ENCODE measurements around the gene APOO. TPM values are rescaled to one million over a fixed set of nuclear protein-coding genes. Genes with fewer than 3 reads are reported as not detected.
"Not testable (repeated sequence)": the region's sequence is repeated elsewhere in the genome, so short reads cannot be mapped to it uniquely, and the experiment has no call there.

APOO gene
- total RNA-seq, 2 experiments from 2014 or later = 25.1 to 26.3 TPM

DNA sequence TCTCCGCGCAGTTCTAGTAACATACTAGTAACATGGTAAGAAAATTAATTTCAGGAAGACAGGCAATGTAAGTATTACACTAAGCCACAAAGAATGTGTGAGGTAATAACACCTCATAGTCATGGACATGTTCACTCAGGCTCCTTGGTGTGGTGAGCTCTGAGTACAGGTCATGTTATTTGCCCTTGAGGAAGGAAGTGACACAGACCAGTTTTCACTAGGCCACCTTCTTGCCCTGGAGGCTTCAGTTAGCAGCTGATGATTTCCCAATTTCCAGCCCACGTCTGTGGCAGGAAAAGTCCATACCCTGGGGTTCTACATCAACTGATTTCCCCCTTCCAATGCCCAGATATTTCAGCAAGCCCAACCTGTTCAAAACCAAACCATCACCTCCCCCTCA is 6.7 kb downstream of the APOO start:
- H3K27ac Mint-ChIP-seq = no peak overlapping the region
- no peaks in the 10 kb centered on the region for H3K9me3 Mint-ChIP-seq
- DNase-seq = no peak
- no peaks in the 10 kb centered on the region for H3K36me3 Mint-ChIP-seq (ENCODE audit: low read depth)
- peaks cover 24% of the 10 kb centered on the region for H3K4me1 Mint-ChIP-seq
- POLR2A ChIA-PET = interaction anchor here (1.1 to 3.0 kb wide), 3 partner anchors 117 to 158 kb away, joined by 3 to 44 read pairs (median 5); partner anchors contain the start of genes ACOT9 and SAT1
- no peak overlapping the region for H3K4me3 Mint-ChIP-seq
- CTCF ChIA-PET = interaction anchor here (0.8 to 3.7 kb wide), 12 partner anchors 81 to 218 kb away, joined by 3 to 80 read pairs (median 10); partner anchors contain the start of genes ACOT9, EIF2S3, KLHL15 and SAT1
- no peaks in the 10 kb centered on the region for H3K27me3 Mint-ChIP-seq

DNA sequence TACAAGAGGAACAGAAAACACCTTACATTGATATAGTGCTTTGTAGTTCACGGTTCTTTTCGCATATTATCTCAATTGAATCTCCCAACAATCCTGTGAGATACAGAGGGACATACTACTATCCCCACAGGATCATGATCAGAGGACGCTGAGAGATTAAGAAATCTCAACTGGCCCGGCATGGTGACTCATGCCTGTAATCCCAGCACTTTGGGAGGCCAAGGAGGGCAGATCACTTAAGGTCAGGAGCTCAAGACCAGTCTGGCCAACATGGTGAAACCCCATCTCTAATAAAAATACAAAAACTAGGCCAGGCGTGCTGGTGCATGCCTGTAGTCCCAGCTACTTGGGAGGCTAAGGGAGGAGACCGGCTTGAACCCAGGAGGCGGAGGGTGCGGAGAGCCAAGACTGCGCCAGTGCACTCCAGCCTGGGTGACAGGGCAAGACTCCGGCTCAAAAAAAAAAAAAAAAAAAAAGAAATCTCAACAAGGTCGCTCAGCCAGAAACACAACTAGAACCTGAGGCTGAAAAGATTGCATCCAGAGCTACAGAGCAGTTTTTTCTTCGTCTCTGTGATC is 7.4 kb downstream of the APOO start:
- no peak overlapping the region for H3K4me3 Mint-ChIP-seq
- POLR2A ChIA-PET = interaction anchor here (1.1 to 3.0 kb wide), 2 partner anchors 117 to 157 kb away, joined by 3 to 44 read pairs; partner anchors contain the start of genes ACOT9 and SAT1

GRCh38 chrX:23898412-23898959 is 9.3 kb downstream of the APOO start:
- Mint-ChIP-seq H3K36me3 (ENCODE audit: low read depth) (peaks cover 2% of the 10 kb centered on the region), H3K4me1 (peaks cover 20% of the 10 kb centered on the region), H3K4me3 (no peak overlapping the region), H3K9me3 (no peaks in the 10 kb centered on the region), H3K27ac (no peak overlapping the region), H3K27me3 (no peaks in the 10 kb centered on the region)
- ChIA-PET CTCF (no interaction called here), POLR2A (no interaction called here)
- no peak for DNase-seq

More for the DNA sequence above, 7.4 kb downstream of the APOO start:
- DNase-seq = no peak
- CTCF ChIA-PET = interaction anchor here (1.2 to 3.7 kb wide), 4 partner anchors 112 to 207 kb away, joined by 3 to 80 read pairs (median 52); partner anchors contain the start of genes EIF2S3 and SAT1
- peaks cover under 1% of the 10 kb centered on the region for H3K36me3 Mint-ChIP-seq (ENCODE audit: low read depth)
- peaks cover 22% of the 10 kb centered on the region for H3K4me1 Mint-ChIP-seq
- no peaks in the 10 kb centered on the region for H3K27me3 Mint-ChIP-seq
- no peak overlapping the region for H3K27ac Mint-ChIP-seq
- H3K9me3 Mint-ChIP-seq = no peaks in the 10 kb centered on the region

- no peaks in the 10 kb centered on the region for H3K27me3 Mint-ChIP-seq
- POLR2A ChIA-PET = interaction anchor here (0.7 kb wide), 1 partner anchor 114 kb away, joined by 3 read pairs; the partner anchor contains the start of gene SAT1
- peaks cover 20% of the 10 kb centered on the region for H3K4me1 Mint-ChIP-seq
- no peak overlapping the region for H3K4me3 Mint-ChIP-seq
- peaks cover 2% of the 10 kb centered on the region for H3K36me3 Mint-ChIP-seq (ENCODE audit: low read depth)
- H3K27ac Mint-ChIP-seq = no peak overlapping the region
- H3K9me3 Mint-ChIP-seq = no peaks in the 10 kb centered on the region
- no peak for DNase-seq
- CTCF ChIA-PET = interaction anchor here (0.8 kb wide), 1 partner anchor 126 kb away, joined by 3 read pairs; no protein-coding TSS in a partner anchor
Observed at GRCh38 chrX:23896981-23897380, 10.8 kb downstream of the APOO start.

- not testable (repeated sequence) for DNase-seq; H3K27ac Mint-ChIP-seq; H3K4me3 Mint-ChIP-seq; H3K27me3 Mint-ChIP-seq; H3K9me3 Mint-ChIP-seq; H3K36me3 Mint-ChIP-seq (ENCODE audit: low read depth)
- H3K4me1 Mint-ChIP-seq = peaks cover 20% of the 10 kb centered on the region
- ChIA-PET CTCF (interaction anchor here (0.6 to 0.8 kb wide), 2 partner anchors 114 to 126 kb away, joined by 3 to 4 read pairs; no protein-coding TSS in a partner anchor), POLR2A (interaction anchor here (0.7 kb wide), 1 partner anchor 114 kb away, joined by 3 read pairs; the partner anchor contains the start of gene SAT1)
Observed at GRCh38 chrX:23896539-23896938, 11.2 kb downstream of the APOO start.

DNA sequence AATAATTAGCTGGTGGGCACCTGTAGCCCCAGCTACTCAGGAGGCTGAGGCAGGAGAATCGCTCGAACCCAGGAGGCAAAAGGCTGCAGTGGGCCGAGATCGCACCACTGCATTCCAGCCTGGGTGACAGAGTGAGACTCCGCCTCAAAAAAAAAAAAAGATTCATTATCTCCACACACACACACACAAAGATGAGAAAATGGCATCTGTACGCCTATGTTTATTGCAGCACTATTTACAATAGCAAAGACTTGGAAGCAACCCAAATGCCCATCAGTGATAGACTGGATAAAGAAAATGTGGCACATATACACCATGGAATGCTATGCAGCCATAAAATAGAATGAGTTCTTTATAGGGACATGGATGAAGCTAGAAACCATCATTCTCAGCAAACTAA is 12.7 kb downstream of the APOO start:
- H3K27me3 Mint-ChIP-seq; H3K36me3 Mint-ChIP-seq (ENCODE audit: low read depth); DNase-seq; H3K27ac Mint-ChIP-seq; H3K4me3 Mint-ChIP-seq; CTCF ChIA-PET; POLR2A ChIA-PET; H3K9me3 Mint-ChIP-seq: not testable (repeated sequence)
- H3K4me1 Mint-ChIP-seq = peaks cover 17% of the 10 kb centered on the region

DNA sequence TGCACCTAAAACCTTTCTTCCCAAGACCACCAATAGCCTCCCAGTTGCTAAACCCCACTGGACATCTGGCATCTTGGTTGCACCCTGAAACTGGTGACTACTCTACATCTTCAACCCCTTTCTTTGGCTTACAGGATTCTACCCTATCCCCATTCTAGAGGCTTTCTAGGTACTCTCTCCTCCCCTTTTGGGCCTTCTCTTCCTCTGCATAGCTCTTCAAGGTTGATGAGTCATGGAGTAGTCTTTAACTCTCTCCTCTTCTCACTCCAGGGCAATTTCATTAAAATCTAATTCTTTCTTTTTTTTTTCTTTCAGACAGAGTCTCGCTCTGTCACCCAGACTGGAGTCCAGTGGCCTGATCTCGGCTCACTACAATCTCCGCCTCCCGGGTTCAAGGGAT is 16.8 kb downstream of the APOO start:
- Mint-ChIP-seq H3K9me3 (no peaks in the 10 kb centered on the region), H3K4me3 (no peak overlapping the region), H3K27me3 (no peaks in the 10 kb centered on the region), H3K36me3 (ENCODE audit: low read depth) (peaks cover 2% of the 10 kb centered on the region), H3K27ac (no peak overlapping the region), H3K4me1 (peaks cover 3% of the 10 kb centered on the region)
- ChIA-PET CTCF (no interaction called here), POLR2A (no interaction called here)
- no peak for DNase-seq

- POLR2A ChIA-PET = no interaction called here
- no peak overlapping the region for H3K4me3 Mint-ChIP-seq
Observed at GRCh38 chrX:23888887-23889501, 18.7 kb downstream of the APOO start.

GRCh38 chrX:23887918-23888317 is 19.8 kb downstream of the APOO start:
- CTCF ChIA-PET = interaction anchor here (1.4 kb wide), 1 partner anchor 14 kb away, joined by 5 read pairs; no protein-coding TSS in a partner anchor
- Mint-ChIP-seq H3K4me1 (peaks cover 10% of the 10 kb centered on the region), H3K27ac (no peak overlapping the region), H3K36me3 (ENCODE audit: low read depth) (no peaks in the 10 kb centered on the region), H3K27me3 (no peaks in the 10 kb centered on the region), H3K9me3 (no peaks in the 10 kb centered on the region), H3K4me3 (no peak overlapping the region)
- DNase-seq = no peak
- POLR2A ChIA-PET = no interaction called here

More at GRCh38 chrX:23888887-23889501, 18.7 kb downstream of the APOO start:
- Mint-ChIP-seq H3K27me3 (no peaks in the 10 kb centered on the region), H3K4me1 (peaks cover 6% of the 10 kb centered on the region), H3K9me3 (no peaks in the 10 kb centered on the region), H3K27ac (no peak overlapping the region), H3K36me3 (ENCODE audit: low read depth) (no peaks in the 10 kb centered on the region)
- no peak for DNase-seq
- CTCF ChIA-PET = interaction anchor here (0.7 to 0.9 kb wide), 2 partner anchors 13 to 15 kb away, joined by 5 read pairs; no protein-coding TSS in a partner anchor

DNA sequence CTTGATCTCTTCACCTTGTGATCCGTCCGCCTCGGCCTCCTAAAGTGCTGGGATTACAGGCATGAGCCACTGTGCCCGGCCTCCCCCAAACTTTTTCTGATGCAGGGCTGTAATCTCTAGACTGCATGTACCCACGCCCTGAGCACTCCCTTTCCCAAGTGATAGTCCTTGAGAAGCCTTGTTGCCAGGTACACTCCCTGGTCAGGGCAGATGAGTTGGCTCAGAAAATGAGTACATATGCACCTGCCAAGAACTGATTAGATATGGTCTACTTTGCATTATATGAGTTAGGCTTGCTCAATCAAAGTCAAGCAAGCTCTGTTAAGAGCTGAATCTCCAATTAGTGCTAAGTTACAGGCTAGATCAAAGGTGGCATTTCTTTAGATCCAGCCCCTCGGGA is 20.3 kb downstream of the APOO start:
- Mint-ChIP-seq H3K27me3 (no peaks in the 10 kb centered on the region), H3K9me3 (no peaks in the 10 kb centered on the region), H3K4me1 (peaks cover 10% of the 10 kb centered on the region), H3K36me3 (ENCODE audit: low read depth) (no peaks in the 10 kb centered on the region), H3K4me3 (no peak overlapping the region), H3K27ac (no peak overlapping the region)
- CTCF ChIA-PET = interaction anchor here (1.4 kb wide), 1 partner anchor 15 kb away, joined by 5 read pairs; no protein-coding TSS in a partner anchor
- no peak for DNase-seq
- POLR2A ChIA-PET = no interaction called here

- Mint-ChIP-seq H3K4me1 (peaks cover 10% of the 10 kb centered on the region), H3K27me3 (no peaks in the 10 kb centered on the region), H3K4me3 (no peak overlapping the region), H3K27ac (no peak overlapping the region), H3K36me3 (ENCODE audit: low read depth) (no peaks in the 10 kb centered on the region), H3K9me3 (no peaks in the 10 kb centered on the region)
- ChIA-PET CTCF (no interaction called here), POLR2A (no interaction called here)
- no peak for DNase-seq
Observed at GRCh38 chrX:23885803-23886202, 21.9 kb downstream of the APOO start.

DNA sequence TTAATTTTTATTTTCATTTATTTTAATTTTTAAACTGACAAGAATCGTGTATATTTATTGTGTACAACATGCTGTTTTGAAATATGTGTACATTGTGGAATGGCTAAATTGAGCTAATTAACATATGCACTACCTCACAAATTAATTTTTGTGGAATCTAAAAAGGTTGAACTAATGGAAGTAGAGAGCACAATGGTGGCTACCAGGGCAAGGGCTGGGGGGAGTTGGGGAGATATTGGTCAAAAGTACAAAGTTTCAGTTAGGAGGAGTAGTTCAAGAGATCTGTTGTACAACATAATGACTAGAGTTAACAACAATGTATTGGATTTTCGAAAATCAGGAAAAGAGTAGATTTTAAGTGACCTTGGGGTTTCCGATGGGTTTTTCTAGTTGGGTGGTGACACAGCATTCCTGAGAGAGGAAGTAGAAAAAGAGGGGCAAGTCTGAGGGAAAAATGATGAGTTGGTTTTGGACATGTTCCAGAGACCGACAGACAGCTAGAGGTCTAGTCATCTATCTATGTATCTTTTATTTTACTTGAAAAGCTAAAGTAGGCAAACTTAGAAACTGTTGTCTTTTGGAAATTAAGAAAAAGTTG is 23.2 kb downstream of the APOO start:
- Mint-ChIP-seq H3K27ac (no peak overlapping the region), H3K4me1 (peaks cover 10% of the 10 kb centered on the region), H3K36me3 (ENCODE audit: low read depth) (no peaks in the 10 kb centered on the region), H3K27me3 (no peaks in the 10 kb centered on the region), H3K9me3 (no peaks in the 10 kb centered on the region), H3K4me3 (no peak overlapping the region)
- POLR2A ChIA-PET = no interaction called here
- CTCF ChIA-PET = no interaction called here
- no peak for DNase-seq

DNA sequence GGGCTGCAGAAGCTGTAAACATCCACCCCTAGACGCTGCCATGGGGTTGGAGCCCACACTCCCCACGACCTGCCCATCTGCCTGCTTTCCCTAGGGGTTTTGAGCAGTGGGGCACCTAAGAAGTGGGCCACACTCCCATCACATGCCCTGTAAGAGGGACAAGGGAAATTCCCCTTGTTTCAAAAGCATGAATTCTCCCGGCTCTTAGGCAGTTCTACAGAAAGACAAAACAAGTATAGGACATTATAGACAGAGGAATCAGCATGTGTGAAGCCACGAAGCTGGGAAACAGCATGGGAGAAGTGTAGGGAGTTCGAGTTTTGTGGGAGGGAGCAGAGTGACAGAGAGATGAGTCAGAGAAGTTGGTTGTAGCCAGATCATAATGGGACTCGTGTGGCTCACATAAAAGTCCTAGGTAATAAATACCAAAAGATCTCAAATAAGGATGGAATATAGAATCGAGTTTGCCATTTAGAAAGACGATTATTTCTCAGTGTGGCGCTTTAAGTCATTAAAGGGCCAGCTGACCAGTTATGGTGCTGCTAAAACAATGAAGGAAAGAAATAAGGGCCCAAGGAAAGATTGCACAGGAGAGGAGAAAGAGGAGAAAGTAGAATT is 23.9 kb downstream of the APOO start:
- Mint-ChIP-seq H3K27me3 (no peaks in the 10 kb centered on the region), H3K36me3 (ENCODE audit: low read depth) (no peaks in the 10 kb centered on the region), H3K4me3 (no peak overlapping the region), H3K27ac (no peak overlapping the region), H3K9me3 (no peaks in the 10 kb centered on the region), H3K4me1 (peaks cover 10% of the 10 kb centered on the region)
- DNase-seq = no peak
- POLR2A ChIA-PET = no interaction called here
- CTCF ChIA-PET = no interaction called here

All from activated CD4-positive, alpha-beta memory T cell treated with anti-CD3 and anti-CD28 coated beads, Interleukin-2, amount 10 ng/mL, durations not matched to agents 7 days and 5 days (primary cell).